K562 (cell line): Measurements from ENCODE around the gene ZNF440. TPM values are rescaled to one million over a fixed set of nuclear protein-coding genes. Genes with fewer than 3 reads are reported as not detected.

Experiments used
- ATAC-seq: fragments of 200-7000 bp; cut with Tn5 transposase; 3 replicates; pipeline ENCODE4 v1.9.1; 2020; ENCODE audit warnings: moderate library complexity
- BruUV-seq: library from RNA; stranded (reverse); fragments of 400-500 nt; replicated peaks from 2 replicates; lab custom pipeline; 2021; lab: Mats Ljungman, UMichigan
- CTCF ChIA-PET: fragments of 300-600 bp; formaldehyde crosslinking; extraction: SDS; loops from one replicate; lab custom pipeline; 2021; ENCODE audit warnings: low intra/inter-chr PET ratio; lab: Yijun Ruan, JAX
- POLR2A ChIA-PET: fragments of 300-600, 350-650 bp; sonication (Branson Sonifier 250); formaldehyde crosslinking; extraction: SDS; loops from one replicate; lab custom pipeline; 2021; ENCODE audit warnings: antibody characterized with exemption, inconsistent platforms; lab: Yijun Ruan, JAX
- DNase-seq, 4 experiments: peaks; one replicate each; pipeline versions ENCODE4 v3.0.0 to v3.0.0-alpha.2; 2011 to 2018; ENCODE audit warnings: low spot score in 3 of 4, mixed read lengths in 3 of 4; ENCODE audit errors: extremely low read depth in 1 of 4
- FAIRE-seq: peaks from 2 replicates; lab custom pipeline; 2011; peaks lifted over from hg19 to GRCh38; lab: Jason Lieb, UNC
- H2AFZ ChIP-seq: 2 replicates; pipeline ENCODE4 v1.6.0; 2011; ENCODE audit warnings: low read depth, low read length, control low read depth, inconsistent platforms
- H3K27ac ChIP-seq: fragments of 200-600 bp; 3 replicates; pipeline ENCODE4 v1.8.0; 2011; ENCODE audit warnings: low read depth, mild to moderate bottlenecking, control low read depth, inconsistent platforms, low read length, moderate library complexity, mixed read lengths; ENCODE audit errors: extremely low read depth
- H3K27me3 ChIP-seq, 2 experiments: fragments of 300-600 bp in 1 of 2; 2 replicates in 1 of 2; 3 replicates in 1 of 2; pipeline versions ENCODE4 v1.6.0 to v1.8.0; 2011; ENCODE audit warnings: inconsistent platforms in 2 of 2, low read length in 2 of 2, mild to moderate bottlenecking in 1 of 2, mixed read lengths in 1 of 2, moderate library complexity in 1 of 2; ENCODE audit not compliant: control insufficient read depth in 2 of 2, insufficient read depth in 2 of 2
- H3K36me3 ChIP-seq: fragments of 300-600 bp; 3 replicates; pipeline ENCODE4 v1.8.0; 2011; ENCODE audit warnings: mild to moderate bottlenecking, low read length, inconsistent platforms; ENCODE audit not compliant: control insufficient read depth, insufficient read depth
- H3K4me1 ChIP-seq, 2 experiments: fragments of 200-600 bp in 1 of 2; replicated peaks in 1 of 2; 2 replicates in 1 of 2; 3 replicates in 1 of 2; pipeline versions ENCODE4 v1.5.1 to v1.8.0; 2011; ENCODE audit warnings: inconsistent platforms in 2 of 2, low read length in 2 of 2, mild to moderate bottlenecking in 1 of 2, mixed read lengths in 1 of 2, moderate library complexity in 1 of 2; ENCODE audit not compliant: control insufficient read depth in 2 of 2, insufficient read depth in 2 of 2
- H3K4me2 ChIP-seq: 2 replicates; pipeline ENCODE4 v1.6.1; 2011; ENCODE audit warnings: low read length, control low read depth, inconsistent platforms, mixed read lengths; ENCODE audit not compliant: insufficient read depth
- H3K4me3 ChIP-seq: fragments of 200-600 bp; sonication (generic), shearing (Covaris generic); 2 replicates; pipeline ENCODE4 v1.5.1; 2016; ENCODE audit warnings: control low read depth, inconsistent platforms
- H3K79me2 ChIP-seq: fragments of 200-600 bp; 3 replicates; pipeline ENCODE4 v1.8.0; 2011; ENCODE audit warnings: low read length, inconsistent platforms; ENCODE audit not compliant: control insufficient read depth, insufficient read depth
- H3K9ac ChIP-seq, 2 experiments: 2 replicates each; pipeline versions ENCODE4 v1.6.0 to v1.6.1; 2011; ENCODE audit warnings: low read depth in 2 of 2, low read length in 2 of 2, control low read depth in 1 of 2, inconsistent platforms in 1 of 2, mild to moderate bottlenecking in 1 of 2, mixed read lengths in 1 of 2; ENCODE audit not compliant: insufficient read depth in 1 of 2
- H3K9me1 ChIP-seq: one replicate; pipeline ENCODE4 v1.6.0; 2011; ENCODE audit warnings: inconsistent platforms, mild to moderate bottlenecking, low read length, moderate library complexity; ENCODE audit not compliant: control insufficient read depth, insufficient read depth
- H3K9me3 ChIP-seq: replicated peaks from 2 replicates; pipeline ENCODE4 v1.5.1; 2011; ENCODE audit warnings: low read depth, low read length, inconsistent platforms; ENCODE audit not compliant: control insufficient read depth, insufficient read depth
- H4K20me1 ChIP-seq: replicated peaks from 2 replicates; pipeline ENCODE4 v1.6.1; 2011; ENCODE audit warnings: low read length, inconsistent platforms, mixed read lengths; ENCODE audit not compliant: control insufficient read depth, insufficient read depth
- BRD4 ChIP-seq: fragments of 200-600 bp; sonication (generic); IDR thresholded peaks from 2 replicates; pipeline ENCODE4 v1.6.1; 2017; ENCODE audit warnings: inconsistent platforms
- CHD2 ChIP-seq: IDR thresholded peaks from 2 replicates; pipeline ENCODE4 v1.6.1; 2011; ENCODE audit warnings: low read depth, low read length
- NCOA1 ChIP-seq: fragments of 450-650 bp; IDR thresholded peaks from 2 replicates; pipeline ENCODE4 v1.6.1; 2016; ENCODE audit warnings: low read depth
- RNF2 ChIP-seq: sonication (generic); IDR thresholded peaks from 2 replicates; pipeline ENCODE4 v1.6.1; 2016
- SIX5 ChIP-seq, 2 experiments: IDR thresholded peaks; 2 replicates each; pipeline ENCODE4 v1.6.1; 2011; ENCODE audit warnings: low read length in 2 of 2, borderline replicate concordance in 1 of 2, low read depth in 1 of 2, mild to moderate bottlenecking in 1 of 2, moderate library complexity in 1 of 2; ENCODE audit not compliant: insufficient read depth in 1 of 2
- TOE1 ChIP-seq, 2 experiments: fragments of 450-650 bp in 1 of 2; sonication (generic) in 1 of 2; formaldehyde crosslinking in 1 of 2; IDR thresholded peaks; 2 replicates each; pipeline versions ENCODE4 v1.7.1 to v1.8.0; 2016 to 2022; ENCODE audit warnings: borderline replicate concordance in 2 of 2, mild to moderate bottlenecking in 2 of 2, antibody characterized with exemption in 1 of 2, inconsistent platforms in 1 of 2, low read depth in 1 of 2, missing genetic modification reagents in 1 of 2, moderate library complexity in 1 of 2
- XRCC5 ChIP-seq: fragments of 200-400 bp; formaldehyde crosslinking; IDR thresholded peaks from 2 replicates; pipeline ENCODE4 v1.6.1; 2017; ENCODE audit warnings: low read depth, mild to moderate bottlenecking, low read length
- ZC3H8 ChIP-seq: fragments of 450-650 bp; IDR thresholded peaks from 2 replicates; pipeline ENCODE4 v1.6.1; 2017
- ZNF324 ChIP-seq: fragments of 250-450 bp; sonication (Bioruptor Pico); IDR thresholded peaks from 2 replicates; pipeline ENCODE4 v1.4.0; 2020; ENCODE audit warnings: mild to moderate bottlenecking
- ZNF436 ChIP-seq: fragments of 250-450, 450-650 bp; sonication (Bioruptor Pico); formaldehyde crosslinking; IDR thresholded peaks from 2 replicates; pipeline ENCODE4 v1.7.0; 2020; ENCODE audit warnings: mild to moderate bottlenecking
- WGBS: fragments of 100-300 bp; shearing (Covaris generic); methylation state at CpG from one replicate; pipeline ENCODE4 v1.1.6; 2016; ENCODE audit warnings: low coverage, mixed read lengths; ENCODE audit not compliant: insufficient coverage; ENCODE audit errors: missing lambda C conversion rate; 5-methylcytosine and 5-hydroxymethylcytosine counted together
- in situ Hi-C: fragments of 300-500 bp; cut with MboI; formaldehyde crosslinking; loops from 4 replicates; pipeline ENCODE4 v1.15.0; 2018; ENCODE audit warnings: inconsistent platforms, mixed read lengths
- intact Hi-C: fragments of 100-400 bp; cut with micrococcal nuclease; formaldehyde crosslinking; loops from 2 replicates; pipeline ENCODE4 v1.14.2; 2022
- polyA plus RNA-seq, 8 experiments: library from polyadenylated mRNA; depleted of rRNA in 4 of 8; stranded (reverse) in 5 of 8; unstranded in 3 of 8; fragments of >200 nt; fragmentation: Nextera tagmentation in 2 of 8; fragmentation: Illumina TruSeq in 1 of 8; extraction: Ambion mirVana in 2 of 8; extraction: Trizol in 1 of 8; gene quantifications; 2 replicates each; pipeline versions ENCODE4 v1.2.1 to v1.2.3, GENCODE V29; 2011 to 2014; ENCODE audit warnings: inconsistent platforms in 1 of 8, missing spikeins in 1 of 8
- total RNA-seq, 7 experiments: library from RNA; depleted of rRNA in 6 of 7; stranded (reverse); fragments of >200 nt in 6 of 7; fragmentation: Illumina TruSeq in 2 of 7; extraction: Trizol in 2 of 7; gene quantifications; 2 replicates each; pipeline versions ENCODE4 v1.2.1 to v1.2.3, GENCODE V29; 2011 to 2021; ENCODE audit warnings: low replicate concordance in 1 of 7
- TF ChIP-seq, protein P1 (sequence below): fragments of 450-650 bp; IDR thresholded peaks from 2 replicates; pipeline ENCODE4 v1.6.1; 2016; ENCODE audit warnings: missing biosample characterization, missing genetic modification characterization
- TF ChIP-seq, protein P2 (sequence below): fragments of 250-450 bp; sonication (Bioruptor Pico); IDR thresholded peaks from 2 replicates; pipeline ENCODE4 v1.4.0; 2020

Gene ZNF440
- total and polyA plus RNA-seq, 9 of the 15 experiments (the other 6 are each of a cell fraction or from before 2014, with no cell fraction given) = 5.9 to 32.6 (median 13.4) TPM

DNA sequence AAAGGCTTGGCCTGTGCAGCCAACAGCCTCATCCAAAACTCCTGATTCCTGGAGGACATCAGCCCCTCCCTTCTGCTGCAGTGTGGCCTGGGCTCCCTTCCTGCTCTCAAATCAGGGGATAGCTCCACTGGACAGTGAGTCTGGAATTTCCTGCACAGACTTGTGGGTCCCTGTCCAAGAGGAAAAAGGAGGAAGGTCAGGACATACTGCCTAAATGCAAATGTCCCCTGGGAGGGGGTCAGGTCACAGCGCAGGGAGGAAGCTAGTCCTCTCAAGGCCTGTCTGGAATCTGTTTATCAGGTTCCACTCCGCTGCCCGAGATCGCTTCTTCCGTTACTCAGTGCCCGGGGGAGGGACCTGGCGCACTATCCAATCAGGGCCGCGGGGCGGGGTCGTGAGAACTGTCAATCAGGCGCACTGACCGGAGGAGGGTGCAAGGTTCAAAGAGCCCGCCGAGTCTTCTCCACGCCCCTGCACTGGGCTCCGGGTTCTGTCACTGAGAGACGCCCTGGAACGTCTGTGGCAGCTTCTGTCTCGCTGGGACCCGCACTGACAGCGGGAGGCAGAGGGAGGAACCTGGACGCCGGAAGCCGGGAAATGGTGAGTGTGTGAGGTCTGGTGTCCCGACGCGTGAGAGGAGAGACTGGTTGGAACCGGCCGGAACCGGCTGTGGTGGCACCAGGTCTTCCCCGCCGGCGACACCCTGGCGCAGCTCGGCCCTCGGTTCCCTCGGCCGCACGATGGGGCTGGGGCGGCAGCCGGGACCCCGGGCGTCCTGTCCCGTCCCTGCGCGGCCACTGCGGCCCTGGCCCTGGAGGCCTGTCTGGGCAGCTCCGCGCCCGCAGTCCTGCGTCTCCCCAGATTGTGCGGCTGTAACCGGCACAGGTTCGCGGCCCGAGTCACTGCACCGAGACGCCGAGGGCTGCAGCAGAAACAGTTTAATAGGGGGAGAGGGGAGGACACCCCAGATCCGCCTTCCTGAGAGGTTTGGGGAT, 47.2 kb upstream of the ZNF440 start, which contains the start of gene ZNF441:
ZNF441 (plus strand) TSS at position 404 of the 995 bp plus-strand sequence; CDS start at position 598, 194 bp downstream.
- FAIRE-seq = peak; percentile 93
- WGBS = under 1% methylated on average over 59 of the region's 61 CpGs
- in situ Hi-C loops = no loop called here
- TF ChIP-seq XRCC5 = no peak
- peak; percentile 48; the same call in 1 of the 2 replicates for TF ChIP-seq TOE1 (IDR thresholded peaks at IDR 0.05; ENCODE audit: borderline replicate concordance)
- TF ChIP-seq TOE1 (CRISPR knock-in tag; IDR thresholded peaks at IDR 0.05; ENCODE audit: borderline replicate concordance, low read depth) = no peak
- TF ChIP-seq, protein P1, sequence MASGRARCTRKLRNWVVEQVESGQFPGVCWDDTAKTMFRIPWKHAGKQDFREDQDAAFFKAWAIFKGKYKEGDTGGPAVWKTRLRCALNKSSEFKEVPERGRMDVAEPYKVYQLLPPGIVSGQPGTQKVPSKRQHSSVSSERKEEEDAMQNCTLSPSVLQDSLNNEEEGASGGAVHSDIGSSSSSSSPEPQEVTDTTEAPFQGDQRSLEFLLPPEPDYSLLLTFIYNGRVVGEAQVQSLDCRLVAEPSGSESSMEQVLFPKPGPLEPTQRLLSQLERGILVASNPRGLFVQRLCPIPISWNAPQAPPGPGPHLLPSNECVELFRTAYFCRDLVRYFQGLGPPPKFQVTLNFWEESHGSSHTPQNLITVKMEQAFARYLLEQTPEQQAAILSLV (tag) = no peak
- TF ChIP-seq NCOA1 = peak; percentile 73; the same call in 1 of the 2 replicates
- TF ChIP-seq ZC3H8 = no peak
- peak; percentile 70; the same call in 1 of the 2 replicates for TF ChIP-seq RNF2
- TF ChIP-seq ZNF324 (CRISPR knock-in tag) = no peak
- peak; percentile 70 for TF ChIP-seq CHD2
- TF ChIP-seq ZNF436 (CRISPR knock-in tag) = no peak
- TF ChIP-seq BRD4 = 0 out of 2 replicates have a peak, but pooled peaks have one; percentile 53
- no peak for TF ChIP-seq SIX5 (IDR thresholded peaks at IDR 0.05; ENCODE audit: borderline replicate concordance in 1 of 2, insufficient read depth in 1 of 2, low read depth in 1 of 2, low read length in 2 of 2)
- TF ChIP-seq, protein P2, sequence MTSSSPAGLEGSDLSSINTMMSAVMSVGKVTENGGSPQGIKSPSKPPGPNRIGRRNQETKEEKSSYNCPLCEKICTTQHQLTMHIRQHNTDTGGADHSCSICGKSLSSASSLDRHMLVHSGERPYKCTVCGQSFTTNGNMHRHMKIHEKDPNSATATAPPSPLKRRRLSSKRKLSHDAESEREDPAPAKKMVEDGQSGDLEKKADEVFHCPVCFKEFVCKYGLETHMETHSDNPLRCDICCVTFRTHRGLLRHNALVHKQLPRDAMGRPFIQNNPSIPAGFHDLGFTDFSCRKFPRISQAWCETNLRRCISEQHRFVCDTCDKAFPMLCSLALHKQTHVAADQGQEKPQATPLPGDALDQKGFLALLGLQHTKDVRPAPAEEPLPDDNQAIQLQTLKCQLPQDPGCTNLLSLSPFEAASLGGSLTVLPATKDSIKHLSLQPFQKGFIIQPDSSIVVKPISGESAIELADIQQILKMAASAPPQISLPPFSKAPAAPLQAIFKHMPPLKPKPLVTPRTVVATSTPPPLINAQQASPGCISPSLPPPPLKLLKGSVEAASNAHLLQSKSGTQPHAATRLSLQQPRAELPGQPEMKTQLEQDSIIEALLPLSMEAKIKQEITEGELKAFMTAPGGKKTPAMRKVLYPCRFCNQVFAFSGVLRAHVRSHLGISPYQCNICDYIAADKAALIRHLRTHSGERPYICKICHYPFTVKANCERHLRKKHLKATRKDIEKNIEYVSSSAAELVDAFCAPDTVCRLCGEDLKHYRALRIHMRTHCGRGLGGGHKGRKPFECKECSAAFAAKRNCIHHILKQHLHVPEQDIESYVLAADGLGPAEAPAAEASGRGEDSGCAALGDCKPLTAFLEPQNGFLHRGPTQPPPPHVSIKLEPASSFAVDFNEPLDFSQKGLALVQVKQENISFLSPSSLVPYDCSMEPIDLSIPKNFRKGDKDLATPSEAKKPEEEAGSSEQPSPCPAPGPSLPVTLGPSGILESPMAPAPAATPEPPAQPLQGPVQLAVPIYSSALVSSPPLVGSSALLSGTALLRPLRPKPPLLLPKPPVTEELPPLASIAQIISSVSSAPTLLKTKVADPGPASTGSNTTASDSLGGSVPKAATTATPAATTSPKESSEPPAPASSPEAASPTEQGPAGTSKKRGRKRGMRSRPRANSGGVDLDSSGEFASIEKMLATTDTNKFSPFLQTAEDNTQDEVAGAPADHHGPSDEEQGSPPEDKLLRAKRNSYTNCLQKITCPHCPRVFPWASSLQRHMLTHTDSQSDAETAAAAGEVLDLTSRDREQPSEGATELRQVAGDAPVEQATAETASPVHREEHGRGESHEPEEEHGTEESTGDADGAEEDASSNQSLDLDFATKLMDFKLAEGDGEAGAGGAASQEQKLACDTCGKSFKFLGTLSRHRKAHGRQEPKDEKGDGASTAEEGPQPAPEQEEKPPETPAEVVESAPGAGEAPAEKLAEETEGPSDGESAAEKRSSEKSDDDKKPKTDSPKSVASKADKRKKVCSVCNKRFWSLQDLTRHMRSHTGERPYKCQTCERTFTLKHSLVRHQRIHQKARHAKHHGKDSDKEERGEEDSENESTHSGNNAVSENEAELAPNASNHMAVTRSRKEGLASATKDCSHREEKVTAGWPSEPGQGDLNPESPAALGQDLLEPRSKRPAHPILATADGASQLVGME (CRISPR knock-in tag) = no peak

More for the DNA sequence above, 47.2 kb upstream of the ZNF440 start, which contains the start of gene ZNF441:
- Histone ChIP-seq H3K27ac (peak within 1 kb of the TSS; percentile 88), H3K9me3 (peaks cover 17% of the 10 kb centered on the region), H3K9me1 (no peaks in the 10 kb centered on the region), H2AFZ (peak within 1 kb of the TSS; percentile 100), H3K4me3 (peak within 1 kb of the TSS; percentile 96), H3K9ac (peak within 1 kb of the TSS; percentile 88 to 97), H3K4me1 (peaks cover 7 to 18% of the 10 kb centered on the region in 2 experiments), H3K27me3 (no peaks in the 10 kb centered on the region), H3K79me2 (peaks cover 29% of the 10 kb centered on the region), H4K20me1 (no peaks in the 10 kb centered on the region), H3K4me2 (peak within 1 kb of the TSS; percentile 92), H3K36me3 (peaks cover 9% of the 10 kb centered on the region; the same call in 2 of the 3 replicates)
- TSS peak; percentile 70 for BruUV-seq
- ChIA-PET POLR2A (interaction anchor here (0.6 to 1.1 kb wide), 6 partner anchors 24 to 345 kb away, joined by 3 to 5 read pairs (median 3); no protein-coding TSS in a partner anchor), CTCF (no interaction called here)
- DNase-seq = peak; percentile 96 to 98 (median 96)
- intact Hi-C loops = loop anchor here (2.0 to 5.0 kb wide), 2 partner anchors 28 to 65 kb away; partner anchors contain the start of gene ZNF823
- peak; percentile 99 for ATAC-seq
